ENCODE measurements around the gene ZBTB1.

The ZBTB1 gene

DNA sequence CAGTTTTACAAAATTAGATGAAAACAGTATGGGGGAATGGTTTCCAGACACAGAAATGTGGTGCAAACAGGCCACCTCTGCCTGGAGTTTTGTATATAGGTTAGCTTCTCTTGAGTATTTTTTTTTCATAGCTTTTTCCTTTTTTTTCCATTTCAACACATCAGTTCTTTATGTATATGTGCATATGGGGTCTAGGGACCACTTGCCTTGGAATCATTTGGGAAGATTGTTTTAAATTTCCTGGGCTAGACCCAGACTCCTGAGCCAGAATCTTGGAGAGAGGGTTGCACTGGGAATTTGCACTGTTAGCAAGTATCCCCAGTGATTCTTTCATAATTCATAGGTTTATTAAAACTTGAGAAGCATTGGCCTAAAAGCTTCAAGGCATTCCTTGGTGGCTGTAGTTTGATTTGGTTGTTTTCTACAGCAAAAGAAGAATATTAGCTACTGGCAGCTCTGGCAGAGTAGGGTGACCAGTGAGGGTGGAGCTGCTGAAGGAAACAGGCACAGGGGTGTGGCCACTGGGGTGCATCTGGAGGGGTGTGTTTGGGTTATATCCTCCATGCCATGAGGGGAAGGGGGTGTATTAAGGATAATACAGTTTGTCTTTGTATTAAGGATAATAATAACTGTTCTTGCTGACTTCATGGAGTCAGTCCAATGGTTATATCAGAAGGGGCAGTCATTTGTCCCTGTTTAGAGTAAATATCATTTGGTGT is 68.0 kb downstream of the ZBTB1 start:
- ATAC-seq: no peak

DNA sequence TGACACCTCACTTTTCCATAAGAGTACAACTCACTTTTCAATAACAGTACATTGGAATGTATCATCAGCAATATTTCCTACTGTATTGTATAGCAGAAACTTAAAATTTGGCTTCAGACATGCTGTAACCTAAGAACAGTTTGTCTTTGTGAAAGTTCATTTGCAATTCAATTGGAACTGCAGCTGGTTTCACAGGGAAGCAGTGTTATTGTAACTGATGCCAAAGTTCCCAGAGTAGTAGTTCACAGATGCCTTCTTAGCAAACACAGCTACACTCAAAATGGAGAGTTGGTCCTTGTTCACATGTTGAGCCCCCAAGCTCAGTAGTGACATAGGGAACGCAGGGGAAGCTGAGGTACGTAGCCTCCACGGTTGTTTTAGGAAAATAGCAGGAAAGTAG is 68.5 kb downstream of the ZBTB1 start:
- ATAC-seq: no peak

Measured in activated CD4-positive, CD25-positive, alpha-beta regulatory T cell treated with anti-CD3 and anti-CD28 coated beads, Interleukin-2, amount 50 U/mL, for 24 hours (primary cell).